SU-DHL-6 (cell line): Measurements from ENCODE around the gene EXPH5.

Experiments
- H2AFZ ChIP-seq: fragments of 200-600 bp; sonication (generic); 2 replicates; pipeline ENCODE4 v1.6.1; 2014; ENCODE audit warnings: low read depth, mild to moderate bottlenecking, moderate library complexity, mixed read lengths, antibody characterized with exemption, low read length; ENCODE audit not compliant: severe bottlenecking
- H3F3A ChIP-seq: fragments of 200-600 bp; shearing (Covaris generic); 2 replicates; pipeline ENCODE4 v1.6.0; 2016; ENCODE audit warnings: antibody characterized with exemption, mild to moderate bottlenecking; ENCODE audit not compliant: insufficient read depth
- H3K27ac ChIP-seq: fragments of 200-600 bp; sonication (generic); 2 replicates; pipeline ENCODE4 v1.5.1; 2016; ENCODE audit warnings: low read depth, mild to moderate bottlenecking, low read length, moderate library complexity, mixed read lengths
- H3K27me3 ChIP-seq: fragments of 200-600 bp; sonication (generic), shearing (Covaris generic); 2 replicates; pipeline ENCODE4 v1.6.0; 2014; ENCODE audit warnings: mild to moderate bottlenecking, low read length
- H3K36me3 ChIP-seq: fragments of 200-600 bp; sonication (generic); 2 replicates; pipeline ENCODE4 v1.6.1; 2014; ENCODE audit warnings: mild to moderate bottlenecking, low read length, mixed read lengths
- H3K4me2 ChIP-seq: fragments of 300-600, 200-600 bp; shearing (Covaris generic), sonication (generic); 2 replicates; pipeline ENCODE4 v1.6.0; 2014; ENCODE audit warnings: low read length, low read depth, mild to moderate bottlenecking; ENCODE audit not compliant: poor library complexity, severe bottlenecking
- H3K4me3 ChIP-seq: fragments of 200-600 bp; sonication (generic); 2 replicates; pipeline ENCODE4 v1.5.1; 2014; ENCODE audit warnings: antibody characterized with exemption, low read length, mild to moderate bottlenecking, mixed read lengths; ENCODE audit not compliant: insufficient read depth, poor library complexity, severe bottlenecking
- H3K79me2 ChIP-seq: fragments of 200-600 bp; sonication (generic); 2 replicates; pipeline ENCODE4 v1.6.1; 2014; ENCODE audit warnings: mild to moderate bottlenecking, low read length, moderate library complexity; ENCODE audit not compliant: insufficient read depth
- H3K9ac ChIP-seq: fragments of 200-600 bp; sonication (generic); 2 replicates; pipeline ENCODE4 v1.7.0; 2014; ENCODE audit warnings: mild to moderate bottlenecking, low read length
- H3K9me2 ChIP-seq: fragments of 200-600 bp; sonication (generic); replicated peaks from 2 replicates; pipeline ENCODE4 v1.6.1; 2014; ENCODE audit warnings: low read length; ENCODE audit not compliant: insufficient read depth
- H3K9me3 ChIP-seq: fragments of 200-600 bp; sonication (generic); 2 replicates; pipeline ENCODE4 v1.6.1; 2014; ENCODE audit warnings: low read length, mixed read lengths; ENCODE audit not compliant: insufficient read depth
- H4K20me1 ChIP-seq: fragments of 200-600 bp; sonication (generic); 2 replicates; pipeline ENCODE4 v1.6.1; 2014; ENCODE audit warnings: low read depth, mild to moderate bottlenecking, antibody characterized with exemption, low read length, moderate library complexity, mixed read lengths
- CTCF ChIP-seq: fragments of 200-600 bp; sonication (generic); IDR thresholded peaks from one replicate; pipeline ENCODE4 v1.5.1; 2017; ENCODE audit warnings: antibody characterized with exemption, mild to moderate bottlenecking, low read length, moderate library complexity; ENCODE audit not compliant: insufficient read depth, poor library complexity, severe bottlenecking
- EZH2phosphoT487 ChIP-seq: fragments of 200-600 bp; sonication (generic), shearing (Covaris generic); conservative IDR thresholded peaks from 2 replicates; pipeline ENCODE4 v1.6.1; 2018; ENCODE audit warnings: mild to moderate bottlenecking, antibody characterized with exemption, low read length, moderate library complexity, mixed read lengths

Gene EXPH5

DNA sequence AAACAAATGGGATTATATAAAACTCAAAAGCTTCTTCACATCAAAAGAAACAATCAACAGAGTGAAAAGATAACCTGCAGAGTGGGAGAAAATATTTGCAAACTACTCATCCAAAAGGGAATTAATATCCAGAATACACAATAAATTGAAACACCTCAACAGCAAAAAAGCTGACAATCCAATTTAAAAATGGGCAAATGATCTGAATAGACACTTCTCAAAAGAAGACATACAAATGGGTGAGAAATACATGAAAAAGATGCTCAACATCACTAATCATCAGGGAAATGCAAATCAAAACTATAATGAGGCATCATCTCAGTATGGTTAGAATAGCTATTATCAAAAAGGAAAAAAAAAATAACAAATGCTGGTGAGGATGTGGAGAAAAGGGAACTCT lies 13.5 kb downstream of the EXPH5 start:
- H4K20me1 ChIP-seq, result no peaks in the 10 kb centered on the region
- no peak overlapping the region for H3K4me2 ChIP-seq
- no peak for TF ChIP-seq CTCF
- H3K79me2 ChIP-seq, result no peaks in the 10 kb centered on the region
- no peak overlapping the region for H2AFZ ChIP-seq
- H3K36me3 ChIP-seq, result no peaks in the 10 kb centered on the region
- no peaks in the 10 kb centered on the region for H3K9me2 ChIP-seq
- no peaks in the 10 kb centered on the region for H3F3A ChIP-seq
- no peaks in the 10 kb centered on the region for H3K27me3 ChIP-seq
- no peak overlapping the region for H3K4me3 ChIP-seq
- H3K9ac ChIP-seq, result no peak overlapping the region
- H3K27ac ChIP-seq, result no peak overlapping the region
- H3K9me3 ChIP-seq, result no peaks in the 10 kb centered on the region

DNA sequence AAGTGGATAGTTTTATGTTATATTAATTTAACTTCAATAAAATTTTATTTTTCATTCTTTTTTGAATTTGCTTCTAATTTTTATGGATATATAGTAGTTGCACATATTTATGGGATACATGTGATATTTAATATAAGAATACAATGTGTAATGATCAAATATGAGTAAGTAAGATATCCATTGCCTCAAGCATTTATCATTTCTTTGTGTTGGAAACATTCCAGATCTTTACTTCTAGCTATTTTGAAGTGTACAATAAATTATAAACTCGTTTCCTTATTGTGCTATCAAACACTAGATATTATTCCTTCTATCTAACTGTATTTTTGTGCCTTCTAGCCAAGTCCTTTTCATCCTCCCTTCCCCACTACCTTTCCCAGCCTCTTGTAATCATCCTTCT lies 17.0 kb downstream of the EXPH5 start:
- Histone ChIP-seq H3K4me2 (no peak overlapping the region), H4K20me1 (no peaks in the 10 kb centered on the region), H3K9me2 (no peaks in the 10 kb centered on the region), H3K27me3 (no peaks in the 10 kb centered on the region), H2AFZ (no peak overlapping the region), H3K9ac (no peak overlapping the region), H3K9me3 (no peaks in the 10 kb centered on the region), H3F3A (no peaks in the 10 kb centered on the region), H3K27ac (no peak overlapping the region), H3K4me3 (no peak overlapping the region), H3K79me2 (no peaks in the 10 kb centered on the region), H3K36me3 (no peaks in the 10 kb centered on the region)
- TF ChIP-seq EZH2phosphoT487 (no peak), CTCF (no peak)

DNA sequence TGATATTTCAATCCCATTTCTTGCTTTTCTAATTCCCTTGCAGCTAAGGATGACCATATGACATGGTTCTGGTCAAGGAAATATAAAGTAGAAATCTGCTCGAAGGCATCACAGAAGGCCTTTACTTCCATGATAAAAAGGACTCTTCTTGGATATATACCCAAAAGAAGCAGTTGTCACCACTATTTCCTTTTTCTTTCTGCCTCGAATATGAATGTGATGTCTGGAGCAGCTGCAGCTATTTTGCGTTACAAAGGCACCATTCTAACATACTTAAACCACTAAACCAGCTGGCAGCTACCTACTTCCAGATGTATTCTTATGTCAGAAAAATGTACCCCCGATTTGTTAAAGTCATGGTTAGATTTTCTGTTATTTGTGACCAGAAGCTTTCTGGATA lies 18.9 kb downstream of the EXPH5 start:
- H3K36me3 ChIP-seq, result no peaks in the 10 kb centered on the region
- no peak overlapping the region for H3K9ac ChIP-seq
- no peak overlapping the region for H3K4me3 ChIP-seq
- no peak overlapping the region for H3K4me2 ChIP-seq
- no peak overlapping the region for H3K27ac ChIP-seq
- no peak overlapping the region for H2AFZ ChIP-seq
- H3F3A ChIP-seq, result no peaks in the 10 kb centered on the region
- H3K79me2 ChIP-seq, result no peaks in the 10 kb centered on the region
- no peaks in the 10 kb centered on the region for H3K9me2 ChIP-seq
- H4K20me1 ChIP-seq, result no peaks in the 10 kb centered on the region
- no peaks in the 10 kb centered on the region for H3K27me3 ChIP-seq
- no peak for TF ChIP-seq EZH2phosphoT487
- H3K9me3 ChIP-seq, result no peaks in the 10 kb centered on the region

- H3K79me2 ChIP-seq, result no peaks in the 10 kb centered on the region
- TF ChIP-seq CTCF, result no peak
- no peak for TF ChIP-seq EZH2phosphoT487
- H4K20me1 ChIP-seq, result no peaks in the 10 kb centered on the region
- no peaks in the 10 kb centered on the region for H3F3A ChIP-seq
- H3K9me2 ChIP-seq, result no peaks in the 10 kb centered on the region
- no peak overlapping the region for H3K27ac ChIP-seq
- no peak overlapping the region for H3K4me3 ChIP-seq
- H3K9me3 ChIP-seq, result no peaks in the 10 kb centered on the region
- no peak overlapping the region for H3K9ac ChIP-seq
- H3K4me2 ChIP-seq, result no peak overlapping the region
- H3K36me3 ChIP-seq, result no peaks in the 10 kb centered on the region
- no peaks in the 10 kb centered on the region for H3K27me3 ChIP-seq
- no peak overlapping the region for H2AFZ ChIP-seq
These were observed 22.6 kb downstream of the EXPH5 start for GRCh38 chr11:108571001-108571400.
